Caco-2 (cell line): ENCODE results near the gene BTBD18. TPM values are rescaled to one million over a fixed set of nuclear protein-coding genes. Genes with fewer than 3 reads are reported as not detected.

ENCODE experiments used
- Bru-seq: library from RNA; stranded (reverse); fragments of 400-500 nt; gene quantifications from one replicate; lab custom pipeline; 2021; lab: Mats Ljungman, UMichigan
- BruChase-seq, 2 experiments: library from RNA; stranded (reverse); fragments of 400-500 nt; gene quantifications; one replicate each; lab custom pipeline; 2021; lab: Mats Ljungman, UMichigan
- BruUV-seq: library from RNA; stranded (reverse); fragments of 400-500 nt; replicated peaks from 2 replicates; lab custom pipeline; 2021; lab: Mats Ljungman, UMichigan
- CTCF ChIA-PET: fragments of 300-600 bp; sonication (Branson Sonifier 250); formaldehyde crosslinking; loops from one replicate; lab custom pipeline; 2022; ENCODE audit warnings: antibody characterized with exemption; lab: Charles Lee
- POLR2A ChIA-PET: fragments of 300-600 bp; sonication (Branson Sonifier 250); formaldehyde crosslinking; loops from one replicate; lab custom pipeline; 2022; ENCODE audit warnings: antibody characterized with exemption; lab: Charles Lee
- DNase-seq, 2 experiments: peaks; one replicate each; pipeline versions ENCODE4 v3.0.0 to v3.0.0-alpha.2; 2020 to 2022
- H3K27me3 ChIP-seq: replicated peaks from 2 replicates; pipeline ENCODE4 v1.6.0; 2011; ENCODE audit warnings: low read length; ENCODE audit not compliant: control insufficient read depth, insufficient read depth
- H3K36me3 ChIP-seq: 2 replicates; pipeline ENCODE4 v1.5.1; 2011; ENCODE audit warnings: low read length; ENCODE audit not compliant: control insufficient read depth, insufficient read depth
- H3K4me1 ChIP-seq: fragments of 250-450 bp; sonication (Bioruptor Pico); 2 replicates; pipeline ENCODE4 v1.5.1; 2020; ENCODE audit warnings: mild to moderate bottlenecking
- H3K4me3 ChIP-seq: 2 replicates; pipeline ENCODE4 v1.5.1; 2011; ENCODE audit warnings: low read depth, mild to moderate bottlenecking, control low read depth, low read length
- H3K9me3 ChIP-seq: fragments of 250-450 bp; sonication (Bioruptor Pico); 2 replicates; pipeline ENCODE4 v1.5.1; 2020; ENCODE audit warnings: mild to moderate bottlenecking, moderate library complexity
- H3K27ac Mint-ChIP-seq: one replicate; pipeline ENCODE4 v1.8.0; 2022; ENCODE audit warnings: mixed read lengths; ENCODE audit not compliant: unreplicated experiment
- H3K27me3 Mint-ChIP-seq: one replicate; pipeline ENCODE4 v1.8.0; 2022; ENCODE audit warnings: mixed read lengths; ENCODE audit not compliant: insufficient read depth, unreplicated experiment
- H3K36me3 Mint-ChIP-seq: one replicate; pipeline ENCODE4 v1.8.0; 2022; ENCODE audit warnings: mild to moderate bottlenecking, mixed read lengths; ENCODE audit not compliant: insufficient read depth, unreplicated experiment
- H3K4me1 Mint-ChIP-seq: one replicate; pipeline ENCODE4 v1.8.0; 2022; ENCODE audit warnings: low read depth, mixed read lengths; ENCODE audit not compliant: unreplicated experiment
- H3K4me3 Mint-ChIP-seq: one replicate; pipeline ENCODE4 v1.8.0; 2022; ENCODE audit warnings: mild to moderate bottlenecking, moderate library complexity, mixed read lengths; ENCODE audit not compliant: unreplicated experiment
- H3K9me3 Mint-ChIP-seq: one replicate; pipeline ENCODE4 v1.8.0; 2022; ENCODE audit warnings: mixed read lengths; ENCODE audit not compliant: unreplicated experiment
- intact Hi-C: fragments of 100-400 bp; cut with micrococcal nuclease; formaldehyde crosslinking; loops from one replicate; pipeline ENCODE4 v1.10.0; 2022; ENCODE audit not compliant: unreplicated experiment
- long read RNA-seq: library from polyadenylated mRNA; stranded (forward); transcript quantifications from one replicate; pipeline ENCODE4 v2.0.0, GENCODE V29; 2022
- total RNA-seq: library from RNA; stranded (reverse); gene quantifications from 2 replicates; pipeline ENCODE4 v1.2.3, GENCODE V29; 2022
- TF ChIP-seq, protein P1 (sequence below), 2 experiments: fragments of 200-600 bp in 1 of 2; IDR thresholded peaks; 1 replicate in 1 of 2; 2 replicates in 1 of 2; pipeline versions ENCODE4 v1.5.1 to v1.8.0; 2011 to 2022; ENCODE audit warnings: antibody characterized with exemption in 1 of 2, control low read depth in 1 of 2, inconsistent platforms in 1 of 2, low read depth in 1 of 2, low read length in 1 of 2, mild to moderate bottlenecking in 1 of 2, moderate library complexity in 1 of 2; ENCODE audit not compliant: insufficient read depth in 1 of 2, severe bottlenecking in 1 of 2, unreplicated experiment in 1 of 2

Gene BTBD18, protein sequence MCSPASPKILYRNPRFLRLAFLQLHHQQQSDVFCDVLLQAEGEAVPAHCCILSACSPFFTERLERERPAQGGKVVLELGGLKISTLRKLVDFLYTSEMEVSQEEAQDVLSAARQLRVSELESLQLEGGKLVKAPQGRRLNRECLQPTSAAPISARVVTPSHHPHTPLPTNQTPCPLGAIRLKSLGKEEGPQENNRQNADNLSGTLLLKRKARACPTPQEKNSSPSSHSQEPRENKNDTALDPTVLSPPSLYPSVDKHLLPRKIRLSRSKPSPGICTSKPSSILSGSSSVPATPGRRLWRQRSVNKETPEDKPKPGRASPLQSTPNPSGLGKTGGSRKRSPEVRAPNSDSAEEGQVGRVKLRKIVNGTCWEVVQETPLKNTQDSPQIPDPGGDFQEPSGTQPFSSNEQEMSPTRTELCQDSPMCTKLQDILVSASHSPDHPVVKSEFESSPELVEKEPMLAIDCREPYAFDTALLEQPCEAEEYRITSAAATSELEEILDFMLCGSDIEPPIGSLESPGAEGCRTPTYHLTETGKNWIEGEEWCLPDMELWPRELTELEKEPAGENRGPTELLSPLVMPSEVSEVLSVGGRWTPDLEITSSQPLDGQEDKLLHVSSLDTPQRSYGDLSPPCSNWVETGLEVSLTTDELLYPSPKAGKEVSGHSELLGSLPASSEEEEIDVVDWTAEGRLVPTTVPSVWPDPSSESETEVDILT
- not detected in 2 replicates for total RNA-seq
- not detected for Bru-seq, nascent RNA
- not detected for BruChase-seq, experiment 1, labeled RNA remaining after a 2-hour chase
- not detected for BruChase-seq, experiment 2, labeled RNA remaining after a 6-hour chase
- long read RNA-seq = 0 reads

DNA sequence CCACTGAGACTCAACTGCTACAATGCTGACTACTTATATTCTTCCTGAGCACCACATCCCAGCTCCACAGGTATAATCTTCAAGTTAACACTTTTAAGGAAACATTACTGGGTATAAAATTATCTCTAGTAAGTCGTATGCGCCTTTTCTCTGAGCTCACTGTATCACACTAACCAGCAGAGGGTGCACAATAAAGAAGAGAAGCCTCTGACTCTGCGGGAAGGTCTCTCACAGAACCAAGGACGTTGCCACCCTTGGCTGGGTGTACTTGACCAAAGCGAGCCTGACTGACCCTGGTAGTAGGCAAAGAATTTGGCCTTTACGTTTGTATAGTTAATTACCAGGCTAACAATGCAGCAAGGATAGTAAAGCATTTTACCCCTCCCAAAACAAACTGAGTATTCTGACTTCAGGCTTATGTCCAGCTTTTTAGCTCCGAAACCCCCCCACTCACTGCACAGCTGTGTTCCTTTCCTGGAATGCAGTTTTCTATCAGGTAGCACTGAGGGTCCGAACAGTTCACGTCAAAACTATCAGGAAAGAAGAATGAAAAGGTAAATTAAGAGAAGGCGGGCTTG, at the start of gene BTBD18:
TSS of gene BTBD18 (minus strand) at position 144 of the 578 bp plus-strand sequence. CDS start 631 bp downstream, outside the sequence.
- Mint-ChIP-seq H3K4me3 (no peak within 1 kb of the TSS), H3K4me1 (peaks cover 19% of the 10 kb centered on the region), H3K36me3 (peaks cover 8% of the 10 kb centered on the region), H3K27ac (peak within 1 kb of the TSS; percentile 12), H3K27me3 (no peaks in the 10 kb centered on the region), H3K9me3 (no peaks in the 10 kb centered on the region)
- H3K36me3 ChIP-seq = no peaks in the 10 kb centered on the region; the same call in 1 of the 2 replicates
- CTCF ChIA-PET = interaction anchor here (0.6 to 2.0 kb wide), 16 partner anchors 10 to 772 kb away, joined by 3 to 101 read pairs (median 4); partner anchors contain the start of genes CTNND1, MED19 and SELENOH
- TF ChIP-seq, protein P1, sequence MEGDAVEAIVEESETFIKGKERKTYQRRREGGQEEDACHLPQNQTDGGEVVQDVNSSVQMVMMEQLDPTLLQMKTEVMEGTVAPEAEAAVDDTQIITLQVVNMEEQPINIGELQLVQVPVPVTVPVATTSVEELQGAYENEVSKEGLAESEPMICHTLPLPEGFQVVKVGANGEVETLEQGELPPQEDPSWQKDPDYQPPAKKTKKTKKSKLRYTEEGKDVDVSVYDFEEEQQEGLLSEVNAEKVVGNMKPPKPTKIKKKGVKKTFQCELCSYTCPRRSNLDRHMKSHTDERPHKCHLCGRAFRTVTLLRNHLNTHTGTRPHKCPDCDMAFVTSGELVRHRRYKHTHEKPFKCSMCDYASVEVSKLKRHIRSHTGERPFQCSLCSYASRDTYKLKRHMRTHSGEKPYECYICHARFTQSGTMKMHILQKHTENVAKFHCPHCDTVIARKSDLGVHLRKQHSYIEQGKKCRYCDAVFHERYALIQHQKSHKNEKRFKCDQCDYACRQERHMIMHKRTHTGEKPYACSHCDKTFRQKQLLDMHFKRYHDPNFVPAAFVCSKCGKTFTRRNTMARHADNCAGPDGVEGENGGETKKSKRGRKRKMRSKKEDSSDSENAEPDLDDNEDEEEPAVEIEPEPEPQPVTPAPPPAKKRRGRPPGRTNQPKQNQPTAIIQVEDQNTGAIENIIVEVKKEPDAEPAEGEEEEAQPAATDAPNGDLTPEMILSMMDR (IDR thresholded peaks at IDR 0.05; ENCODE audit: insufficient read depth in 1 of 2, low read depth in 1 of 2, low read length in 1 of 2, severe bottlenecking in 1 of 2, unreplicated experiment in 1 of 2) = peak; percentile 54 to 58
- POLR2A ChIA-PET = interaction anchor here (0.5 to 1.8 kb wide), 5 partner anchors 10 to 49 kb away, joined by 3 to 9 read pairs (median 6); partner anchors contain the start of genes CTNND1 and SELENOH
- no TSS peak for BruUV-seq
- intact Hi-C loops = loop anchor here (1.0 to 5.0 kb wide), 2 partner anchors 49 to 761 kb away; no protein-coding TSS in a partner anchor
- H3K9me3 ChIP-seq = no peaks in the 10 kb centered on the region
- DNase-seq = peak; percentile 66 to 67
- H3K4me3 ChIP-seq = no peak within 1 kb of the TSS
- H3K4me1 ChIP-seq = peaks cover 12% of the 10 kb centered on the region; the same call in 1 of the 2 replicates
- no peaks in the 10 kb centered on the region for H3K27me3 ChIP-seq

DNA sequence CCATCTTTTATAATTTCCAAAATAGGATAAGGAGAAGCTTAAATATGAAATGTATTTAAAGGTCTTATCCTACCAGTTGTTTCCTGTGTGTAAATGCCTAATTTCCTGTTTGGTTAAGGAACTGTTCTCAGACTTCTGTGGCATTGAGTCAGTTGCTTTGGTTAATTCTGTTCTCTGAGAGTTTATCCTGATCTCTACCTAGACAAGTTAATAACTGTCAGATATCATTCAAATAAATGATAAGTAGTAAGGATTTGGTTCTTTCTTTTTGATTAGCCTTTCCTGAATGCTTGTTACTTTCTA, 49.5 kb upstream of the BTBD18 start:
- Histone ChIP-seq H3K27me3 (no peaks in the 10 kb centered on the region), H3K36me3 (peaks cover 14% of the 10 kb centered on the region), H3K4me1 (peaks cover 25% of the 10 kb centered on the region), H3K4me3 (no peak overlapping the region), H3K9me3 (no peaks in the 10 kb centered on the region)
- Mint-ChIP-seq H3K4me3 (no peak overlapping the region), H3K27ac (peak overlapping the region; percentile 64), H3K4me1 (peaks cover 35% of the 10 kb centered on the region), H3K9me3 (no peaks in the 10 kb centered on the region), H3K36me3 (peaks cover 93% of the 10 kb centered on the region), H3K27me3 (no peaks in the 10 kb centered on the region)
- intact Hi-C loops = loop anchor here (2.0 kb wide), 1 partner anchor 138 kb away; no protein-coding TSS in a partner anchor
- BruUV-seq = no TSS peak
- no peak for DNase-seq
- TF ChIP-seq, protein P1 (IDR thresholded peaks at IDR 0.05; ENCODE audit: insufficient read depth in 1 of 2, low read depth in 1 of 2, low read length in 1 of 2, severe bottlenecking in 1 of 2, unreplicated experiment in 1 of 2) = no peak
- ChIA-PET POLR2A (interaction anchor here (1.0 to 3.1 kb wide), 9 partner anchors 13 to 89 kb away, joined by 3 to 77 read pairs (median 11); partner anchors contain the start of genes BTBD18, CTNND1, MED19 and SELENOH), CTCF (interaction anchor here (0.9 to 3.7 kb wide), 21 partner anchors 13 to 485 kb away, joined by 3 to 101 read pairs (median 8); partner anchors contain the start of genes BTBD18, CTNND1, MED19 and SELENOH)
